H9 (cell line): ENCODE data around the gene NRXN3. TPM values are rescaled to one million over a fixed set of nuclear protein-coding genes. Genes with fewer than 3 reads are reported as not detected.

Experiments
- DNase-seq: peaks from one replicate; pipeline ENCODE4 v3.0.0-alpha.2; 2017
- H2AFZ ChIP-seq: one replicate; pipeline ENCODE4 v1.6.1; 2013; ENCODE audit warnings: mild to moderate bottlenecking, low read length, control low read depth, moderate library complexity
- H2AK5ac ChIP-seq: 2 replicates; pipeline ENCODE4 v1.6.1; 2013; ENCODE audit warnings: low read length, control low read depth, mixed read lengths; ENCODE audit not compliant: insufficient read length
- H2BK120ac ChIP-seq: one replicate; pipeline ENCODE4 v1.6.1; 2013; ENCODE audit warnings: low read depth, mild to moderate bottlenecking, low read length, control low read depth, inconsistent platforms; ENCODE audit not compliant: poor library complexity, severe bottlenecking
- H2BK12ac ChIP-seq: 2 replicates; pipeline ENCODE4 v1.6.1; 2013; ENCODE audit warnings: low read length, control low read depth, mixed read lengths, low read depth; ENCODE audit not compliant: insufficient read length
- H2BK15ac ChIP-seq: 2 replicates; pipeline ENCODE4 v1.6.1; 2013; ENCODE audit warnings: low read depth, low read length, control low read depth
- H2BK20ac ChIP-seq: one replicate; pipeline ENCODE4 v1.6.1; 2013; ENCODE audit warnings: low read depth, mild to moderate bottlenecking, low read length, control low read depth, inconsistent platforms; ENCODE audit not compliant: poor library complexity, severe bottlenecking
- H2BK5ac ChIP-seq: 2 replicates; pipeline ENCODE4 v1.6.1; 2013; ENCODE audit warnings: low read length, control low read depth, mixed read lengths; ENCODE audit not compliant: insufficient read length
- H3K14ac ChIP-seq: 2 replicates; pipeline ENCODE4 v1.6.1; 2013; ENCODE audit warnings: low read length, control low read depth; ENCODE audit not compliant: insufficient read depth
- H3K18ac ChIP-seq: 2 replicates; pipeline ENCODE4 v1.6.1; 2013; ENCODE audit warnings: low read depth, mild to moderate bottlenecking, mixed read lengths, low read length, control low read depth; ENCODE audit not compliant: insufficient read length
- H3K23ac ChIP-seq: 2 replicates; pipeline ENCODE4 v1.6.1; 2013; ENCODE audit warnings: low read length, control low read depth, mixed read lengths, low read depth; ENCODE audit not compliant: insufficient read length
- H3K23me2 ChIP-seq: 2 replicates; pipeline ENCODE4 v1.6.1; 2013; ENCODE audit warnings: low read depth, mild to moderate bottlenecking, mixed read lengths, low read length, control low read depth; ENCODE audit not compliant: insufficient read length, poor library complexity, severe bottlenecking
- H3K27ac ChIP-seq: 2 replicates; pipeline ENCODE4 v1.5.1; 2013; ENCODE audit warnings: low read length, control low read depth, mixed read lengths, low read depth; ENCODE audit not compliant: insufficient read length
- H3K27me3 ChIP-seq: 2 replicates; pipeline ENCODE4 v1.6.1; 2013; ENCODE audit warnings: low read length, control low read depth, inconsistent platforms; ENCODE audit not compliant: insufficient read depth
- H3K4ac ChIP-seq: 2 replicates; pipeline ENCODE4 v1.6.1; 2013; ENCODE audit warnings: low read depth, mild to moderate bottlenecking, control low read depth, inconsistent platforms, low read length, moderate library complexity
- H3K4me1 ChIP-seq: 2 replicates; pipeline ENCODE4 v1.6.1; 2013; ENCODE audit warnings: low read length, control low read depth, inconsistent platforms; ENCODE audit not compliant: insufficient read depth
- H3K4me2 ChIP-seq: 2 replicates; pipeline ENCODE4 v1.6.1; 2013; ENCODE audit warnings: low read length, control low read depth, mixed read lengths; ENCODE audit not compliant: insufficient read length, insufficient read depth
- H3K56ac ChIP-seq: 2 replicates; pipeline ENCODE4 v1.6.1; 2013; ENCODE audit warnings: low read depth, mild to moderate bottlenecking, mixed read lengths, low read length, control low read depth; ENCODE audit not compliant: insufficient read length
- H3K79me1 ChIP-seq: 2 replicates; pipeline ENCODE4 v1.6.1; 2013; ENCODE audit warnings: low read depth, mild to moderate bottlenecking, moderate library complexity, low read length, control low read depth, inconsistent platforms; ENCODE audit not compliant: insufficient read depth, poor library complexity, severe bottlenecking
- H3K79me2 ChIP-seq: 2 replicates; pipeline ENCODE4 v1.6.1; 2013; ENCODE audit warnings: low read length, control low read depth, inconsistent platforms; ENCODE audit not compliant: insufficient read depth
- H3K9ac ChIP-seq: 2 replicates; pipeline ENCODE4 v1.6.1; 2013; ENCODE audit warnings: low read length, control low read depth, mixed read lengths; ENCODE audit not compliant: insufficient read length; ENCODE audit errors: extremely low read depth
- H3K9me3 ChIP-seq: one replicate; pipeline ENCODE4 v1.6.1; 2013; ENCODE audit warnings: low read depth, low read length, inconsistent platforms; ENCODE audit not compliant: control insufficient read depth
- H3T11ph ChIP-seq: one replicate; pipeline ENCODE4 v1.6.1; 2013; ENCODE audit warnings: mild to moderate bottlenecking, low read length, control low read depth, inconsistent platforms
- H4K20me1 ChIP-seq: one replicate; pipeline ENCODE4 v1.6.1; 2013; ENCODE audit not compliant: control insufficient read depth, insufficient read length, insufficient read depth
- H4K5ac ChIP-seq: 2 replicates; pipeline ENCODE4 v1.6.1; 2013; ENCODE audit warnings: low read depth, mild to moderate bottlenecking, mixed read lengths, low read length, control low read depth; ENCODE audit not compliant: insufficient read length
- H4K8ac ChIP-seq: replicated peaks from 2 replicates; pipeline ENCODE4 v1.6.1; 2013; ENCODE audit warnings: low read length, control low read depth, mixed read lengths, low read depth; ENCODE audit not compliant: insufficient read length
- H4K91ac ChIP-seq: 2 replicates; pipeline ENCODE4 v1.6.1; 2013; ENCODE audit warnings: low read depth, mild to moderate bottlenecking, moderate library complexity, mixed read lengths, low read length, control low read depth; ENCODE audit not compliant: insufficient read length
- H3K27ac Mint-ChIP-seq, 3 experiments: 2 replicates in 2 of 3; 3 replicates in 1 of 3; pipeline ENCODE4 v1.8.0; 2020 to 2021; ENCODE audit warnings: mixed read lengths in 3 of 3, mild to moderate bottlenecking in 1 of 3, moderate library complexity in 1 of 3
- H3K27me3 Mint-ChIP-seq: 2 replicates; pipeline ENCODE4 v1.8.0; 2021; ENCODE audit warnings: low read depth, mild to moderate bottlenecking, moderate library complexity, mixed read lengths
- H3K36me3 Mint-ChIP-seq, 3 experiments: 2 replicates in 2 of 3; 3 replicates in 1 of 3; pipeline ENCODE4 v1.8.0; 2020 to 2021; ENCODE audit warnings: low read depth in 3 of 3, mixed read lengths in 3 of 3; ENCODE audit not compliant: insufficient read depth in 1 of 3
- H3K4me1 Mint-ChIP-seq, 2 experiments: 2 replicates each; pipeline ENCODE4 v1.8.0; 2020; ENCODE audit warnings: mixed read lengths in 2 of 2
- H3K4me3 Mint-ChIP-seq, 2 experiments: 2 replicates in 1 of 2; 3 replicates in 1 of 2; pipeline ENCODE4 v1.8.0; 2020 to 2021; ENCODE audit warnings: mild to moderate bottlenecking in 2 of 2, mixed read lengths in 2 of 2, moderate library complexity in 1 of 2
- H3K9me3 Mint-ChIP-seq, 2 experiments: 2 replicates in 1 of 2; 3 replicates in 1 of 2; pipeline ENCODE4 v1.8.0; 2020; ENCODE audit warnings: mild to moderate bottlenecking in 2 of 2, mixed read lengths in 2 of 2, moderate library complexity in 1 of 2
- CTCF ChIP-seq: fragments of 200-600 bp; sonication (generic); conservative IDR thresholded peaks from 3 replicates; pipeline ENCODE4 v1.8.0; 2021; ENCODE audit warnings: antibody characterized with exemption, mild to moderate bottlenecking
- WGBS: extraction: QIAGEN DNeasy Blood & Tissue Kit; methylation state at CpG from one replicate; pipeline ENCODE4 v1.1.7; 2013; ENCODE audit warnings: missing lambda C conversion rate, low lambda C conversion rate, mixed read lengths; ENCODE audit not compliant: insufficient read length; ENCODE audit errors: extremely low coverage; 5-methylcytosine and 5-hydroxymethylcytosine counted together
- total RNA-seq: library from RNA; stranded (reverse); gene quantifications from 2 replicates; pipeline ENCODE4 v1.2.1, GENCODE V29; 2021

Gene NRXN3
- total RNA-seq, 1 experiment from 2014 or later = 1.8 TPM

- Histone ChIP-seq H2AFZ (no peak overlapping the region), H3K14ac (no peak overlapping the region), H3K23ac (no peak overlapping the region), H2BK20ac (no peak overlapping the region), H2BK15ac (no peak overlapping the region), H4K5ac (no peak overlapping the region), H3K79me1 (no peaks in the 10 kb centered on the region), H2AK5ac (no peak overlapping the region), H3K18ac (no peak overlapping the region), H3K4me1 (no peaks in the 10 kb centered on the region), H4K91ac (no peak overlapping the region), H3K4ac (no peak overlapping the region), H3T11ph (no peak overlapping the region), H4K20me1 (no peaks in the 10 kb centered on the region), H3K27ac (no peak overlapping the region), H3K27me3 (no peaks in the 10 kb centered on the region), H3K9me3 (no peaks in the 10 kb centered on the region), H2BK5ac (no peak overlapping the region), H3K9ac (no peak overlapping the region), H2BK12ac (no peak overlapping the region), H3K4me2 (no peak overlapping the region), H4K8ac (no peak overlapping the region), H3K56ac (no peak overlapping the region), H2BK120ac (no peak overlapping the region), H3K79me2 (no peaks in the 10 kb centered on the region), H3K23me2 (no peaks in the 10 kb centered on the region)
- Mint-ChIP-seq H3K27me3 (no peaks in the 10 kb centered on the region), H3K36me3 (no peaks in the 10 kb centered on the region), H3K9me3 (no peaks in the 10 kb centered on the region), H3K4me1 (no peaks in the 10 kb centered on the region), H3K27ac (no peak overlapping the region), H3K4me3 (no peak overlapping the region)
- no CpG with 5 or more reads among the region's 2 CpGs for WGBS
- no peak for TF ChIP-seq CTCF
- no peak for DNase-seq
These were observed 1667.5 kb downstream of the NRXN3 start for GRCh38 chr14:79837699-79838098.
